ENCODE results near the gene SP7. TPM values are rescaled to one million over a fixed set of nuclear protein-coding genes. Genes with fewer than 3 reads are reported as not detected.

The SP7 gene
- total RNA-seq, 1 donor from 2014 or later: not detected

- H3K27ac Mint-ChIP-seq (ENCODE audit: unreplicated experiment): peak overlapping the region; percentile 78
- H3K36me3 Mint-ChIP-seq (ENCODE audit: low read depth): no peaks in the 10 kb centered on the region
Measured at GRCh38 chr12:53324779-53325510, 11.2 kb downstream of the SP7 start.

DNA sequence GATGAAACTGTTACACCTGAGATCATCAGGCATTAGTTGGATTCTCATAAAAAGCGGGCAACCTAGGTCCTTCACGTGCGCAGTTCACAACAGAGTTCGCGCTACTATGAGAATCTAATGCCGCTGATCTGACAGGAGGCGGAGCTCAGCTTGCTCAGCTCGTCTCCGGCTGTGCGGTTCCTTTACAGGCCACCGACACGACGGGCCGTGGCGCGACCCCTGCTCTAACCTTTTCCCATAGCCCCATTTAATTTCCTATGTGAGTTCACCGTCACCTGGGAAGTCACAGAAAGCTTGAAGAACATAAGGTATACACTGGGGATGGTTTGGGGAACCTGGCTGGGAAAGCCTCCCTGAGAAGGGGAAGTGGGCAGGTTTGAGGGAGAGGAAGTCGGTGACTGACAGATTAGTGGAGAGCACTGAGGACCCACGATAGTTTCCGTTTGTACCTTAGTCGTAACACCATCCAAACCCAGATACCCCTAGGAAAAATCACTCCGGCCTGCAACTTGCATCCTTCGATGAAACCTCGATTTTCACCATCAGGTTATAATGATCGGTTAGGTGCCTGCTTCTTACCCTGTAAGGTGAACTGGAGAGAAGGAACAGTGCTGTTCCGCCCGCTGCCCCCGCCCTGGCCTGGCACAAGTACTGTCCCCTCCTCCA, 11.9 kb downstream of the SP7 start:
- Mint-ChIP-seq H3K4me1 (ENCODE audit: low read depth) (peaks cover 33% of the 10 kb centered on the region), H3K9me3 (ENCODE audit: low read depth) (no peaks in the 10 kb centered on the region), H3K4me3 (ENCODE audit: unreplicated experiment) (peak overlapping the region; percentile 71), H3K36me3 (ENCODE audit: low read depth) (no peaks in the 10 kb centered on the region), H3K27me3 (ENCODE audit: low read depth) (no peaks in the 10 kb centered on the region), H3K27ac (ENCODE audit: unreplicated experiment) (peak overlapping the region; percentile 78)
- TF ChIP-seq, protein P1, sequence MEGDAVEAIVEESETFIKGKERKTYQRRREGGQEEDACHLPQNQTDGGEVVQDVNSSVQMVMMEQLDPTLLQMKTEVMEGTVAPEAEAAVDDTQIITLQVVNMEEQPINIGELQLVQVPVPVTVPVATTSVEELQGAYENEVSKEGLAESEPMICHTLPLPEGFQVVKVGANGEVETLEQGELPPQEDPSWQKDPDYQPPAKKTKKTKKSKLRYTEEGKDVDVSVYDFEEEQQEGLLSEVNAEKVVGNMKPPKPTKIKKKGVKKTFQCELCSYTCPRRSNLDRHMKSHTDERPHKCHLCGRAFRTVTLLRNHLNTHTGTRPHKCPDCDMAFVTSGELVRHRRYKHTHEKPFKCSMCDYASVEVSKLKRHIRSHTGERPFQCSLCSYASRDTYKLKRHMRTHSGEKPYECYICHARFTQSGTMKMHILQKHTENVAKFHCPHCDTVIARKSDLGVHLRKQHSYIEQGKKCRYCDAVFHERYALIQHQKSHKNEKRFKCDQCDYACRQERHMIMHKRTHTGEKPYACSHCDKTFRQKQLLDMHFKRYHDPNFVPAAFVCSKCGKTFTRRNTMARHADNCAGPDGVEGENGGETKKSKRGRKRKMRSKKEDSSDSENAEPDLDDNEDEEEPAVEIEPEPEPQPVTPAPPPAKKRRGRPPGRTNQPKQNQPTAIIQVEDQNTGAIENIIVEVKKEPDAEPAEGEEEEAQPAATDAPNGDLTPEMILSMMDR (IDR thresholded peaks at IDR 0.05): no peak
- no peak for DNase-seq (ENCODE audit: low spot score)

More at GRCh38 chr12:53324779-53325510, 11.2 kb downstream of the SP7 start:
- Mint-ChIP-seq H3K9me3 (ENCODE audit: low read depth) (no peaks in the 10 kb centered on the region), H3K27me3 (ENCODE audit: low read depth) (no peaks in the 10 kb centered on the region), H3K4me3 (ENCODE audit: unreplicated experiment) (peak overlapping the region; percentile 71), H3K4me1 (ENCODE audit: low read depth) (peaks cover 31% of the 10 kb centered on the region)
- TF ChIP-seq, protein P1 (IDR thresholded peaks at IDR 0.05): peak; percentile 90
- DNase-seq (ENCODE audit: low spot score): no peak

DNA sequence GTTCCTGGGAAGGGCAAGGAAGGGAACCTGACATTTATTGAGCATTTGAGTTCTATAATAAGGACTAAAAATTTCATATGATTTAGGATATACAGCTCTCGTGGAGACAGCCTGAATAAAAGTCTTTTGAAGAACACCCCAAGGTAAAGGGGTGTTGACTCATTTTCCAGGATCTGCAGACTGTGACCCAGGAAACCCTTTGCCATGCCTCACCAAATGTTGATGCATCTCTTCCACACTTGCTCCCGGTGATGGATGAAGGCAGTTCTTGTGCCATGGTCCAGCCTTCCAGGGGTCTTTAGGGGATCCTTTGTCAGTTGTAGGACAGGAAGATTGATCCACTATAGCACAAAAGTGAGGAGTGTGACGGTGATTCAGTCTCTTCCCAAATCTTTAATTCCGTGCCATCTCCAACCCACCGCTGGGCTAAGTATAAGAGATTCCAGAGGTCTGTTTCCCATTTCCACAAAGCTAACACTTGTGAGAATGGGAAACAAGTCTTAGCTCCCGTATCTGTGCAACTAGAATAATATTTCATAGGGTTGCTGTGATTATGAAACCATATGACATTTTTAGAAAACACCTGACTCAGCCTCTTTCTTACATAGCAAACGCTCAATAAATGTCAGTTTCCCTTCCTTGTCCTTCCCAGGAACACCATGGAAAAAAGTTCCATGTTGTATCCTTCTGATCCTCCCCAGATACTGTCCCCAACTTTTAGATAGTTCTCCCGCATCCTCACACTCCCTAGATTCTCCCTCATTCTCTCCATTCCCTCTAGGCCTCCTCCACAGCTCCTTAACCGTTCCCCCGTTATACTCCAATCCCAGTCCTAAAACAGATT, 15.6 kb downstream of the SP7 start:
- H3K27me3 Mint-ChIP-seq (ENCODE audit: low read depth): no peaks in the 10 kb centered on the region
- no peak for DNase-seq (ENCODE audit: low spot score)
- peaks cover 7% of the 10 kb centered on the region for H3K36me3 Mint-ChIP-seq (ENCODE audit: low read depth)
- peaks cover 33% of the 10 kb centered on the region for H3K4me1 Mint-ChIP-seq (ENCODE audit: low read depth)
- TF ChIP-seq, protein P1 (IDR thresholded peaks at IDR 0.05): no peak
- H3K4me3 Mint-ChIP-seq (ENCODE audit: unreplicated experiment): peak overlapping the region; percentile 94
- H3K27ac Mint-ChIP-seq (ENCODE audit: unreplicated experiment): peak overlapping the region; percentile 99
- no peaks in the 10 kb centered on the region for H3K9me3 Mint-ChIP-seq (ENCODE audit: low read depth)

- TF ChIP-seq, protein P1 (IDR thresholded peaks at IDR 0.05): no peak
- no peaks in the 10 kb centered on the region for H3K27me3 Mint-ChIP-seq (ENCODE audit: low read depth)
Measured at GRCh38 chr12:53313996-53314395, 22.2 kb downstream of the SP7 start.

DNA sequence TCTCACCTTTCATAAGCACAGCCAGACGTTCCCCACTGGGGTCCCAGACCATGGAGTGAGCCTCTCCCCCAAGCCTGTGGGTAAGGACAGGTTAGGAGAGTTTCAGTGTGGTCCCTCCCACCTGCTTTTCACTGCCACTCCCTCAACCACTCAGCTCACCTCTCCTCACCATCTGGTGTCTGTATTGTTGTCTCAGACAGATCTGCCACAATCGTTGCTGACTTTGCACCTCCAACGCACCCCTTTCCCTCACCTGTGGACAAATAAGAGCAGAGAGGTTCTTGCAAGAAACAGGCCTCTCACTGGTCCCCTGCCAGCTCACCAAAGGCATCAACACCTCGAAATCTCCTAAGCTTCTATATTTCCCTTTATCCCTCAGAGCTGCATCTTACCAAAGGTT, 27.9 kb downstream of the SP7 start:
- Mint-ChIP-seq H3K4me1 (ENCODE audit: low read depth) (no peaks in the 10 kb centered on the region), H3K27ac (ENCODE audit: unreplicated experiment) (no peak overlapping the region)

More at GRCh38 chr12:53313996-53314395, 22.2 kb downstream of the SP7 start:
- Mint-ChIP-seq H3K36me3 (ENCODE audit: low read depth) (peaks cover 17% of the 10 kb centered on the region), H3K4me1 (ENCODE audit: low read depth) (peaks cover 4% of the 10 kb centered on the region), H3K27ac (ENCODE audit: unreplicated experiment) (no peak overlapping the region), H3K9me3 (ENCODE audit: low read depth) (no peaks in the 10 kb centered on the region), H3K4me3 (ENCODE audit: unreplicated experiment) (no peak overlapping the region)
- DNase-seq (ENCODE audit: low spot score): no peak

More for the DNA sequence above, 27.9 kb downstream of the SP7 start:
- H3K4me3 Mint-ChIP-seq (ENCODE audit: unreplicated experiment): no peak overlapping the region
- TF ChIP-seq, protein P1 (IDR thresholded peaks at IDR 0.05): no peak
- H3K36me3 Mint-ChIP-seq (ENCODE audit: low read depth): peaks cover 21% of the 10 kb centered on the region
- H3K9me3 Mint-ChIP-seq (ENCODE audit: low read depth): no peaks in the 10 kb centered on the region
- DNase-seq (ENCODE audit: low spot score): no peak
- no peaks in the 10 kb centered on the region for H3K27me3 Mint-ChIP-seq (ENCODE audit: low read depth)

All from chondrocyte (in vitro differentiated cells).